Small intestine (tissue), 16 donors: Measurements from ENCODE around the gene LSM7. TPM values are rescaled to one million over a fixed set of nuclear protein-coding genes. Genes with fewer than 3 reads are reported as not detected.

Experiments used
- DNase-seq, 2 donors: peaks; one replicate each; pipeline versions ENCODE4 v3.0.0 to v3.0.0-alpha.2; 2013
- FAIRE-seq: peaks from 2 replicates; lab custom pipeline; 2012; peaks lifted over from hg19 to GRCh38; lab: Jason Lieb, UNC
- H3K27ac ChIP-seq, 3 donors: one replicate each; pipeline ENCODE4 v1.5.1; 2013; ENCODE audit warnings: low read length in 2 of 3, mild to moderate bottlenecking in 2 of 3, control low read depth in 1 of 3, inconsistent platforms in 1 of 3, low read depth in 1 of 3, moderate library complexity in 1 of 3
- H3K27me3 ChIP-seq, 3 donors: one replicate each; pipeline ENCODE4 v1.6.1; 2013; ENCODE audit warnings: low read length in 3 of 3, inconsistent platforms in 1 of 3; ENCODE audit not compliant: control insufficient read depth in 3 of 3, insufficient read depth in 3 of 3
- H3K36me3 ChIP-seq, 3 donors: one replicate each; pipeline ENCODE4 v1.6.1; 2013; ENCODE audit warnings: low read length in 3 of 3, inconsistent platforms in 1 of 3, low read depth in 1 of 3, mild to moderate bottlenecking in 1 of 3, moderate library complexity in 1 of 3; ENCODE audit not compliant: control insufficient read depth in 3 of 3, insufficient read depth in 2 of 3
- H3K4me1 ChIP-seq, 3 donors: one replicate each; pipeline ENCODE4 v1.6.1; 2013; ENCODE audit warnings: low read length in 2 of 3, inconsistent platforms in 1 of 3, low read depth in 1 of 3, mild to moderate bottlenecking in 1 of 3, moderate library complexity in 1 of 3; ENCODE audit not compliant: control insufficient read depth in 3 of 3, insufficient read depth in 2 of 3
- H3K4me3 ChIP-seq, 3 donors: one replicate each; pipeline ENCODE4 v1.5.1; 2013; ENCODE audit warnings: low read length in 3 of 3, control low read depth in 1 of 3, inconsistent platforms in 1 of 3, low read depth in 1 of 3, mild to moderate bottlenecking in 1 of 3, moderate library complexity in 1 of 3
- H3K9me3 ChIP-seq, 2 donors: one replicate each; pipeline ENCODE4 v1.6.1; 2013; ENCODE audit warnings: low read depth in 1 of 2, low read length in 1 of 2; ENCODE audit not compliant: control insufficient read depth in 2 of 2, insufficient read depth in 1 of 2
- WGBS, 3 donors: extraction: QIAGEN DNeasy Blood & Tissue Kit; methylation state at CpG; one replicate each; pipeline ENCODE4 v1.1.7; 2013; 5-methylcytosine and 5-hydroxymethylcytosine counted together
- long read RNA-seq, 10 donors: transcript quantifications; one replicate each; lab custom pipeline, GENCODE V29; 2026
- polyA plus RNA-seq, 4 donors: library from polyadenylated mRNA; stranded (reverse) in 3 of 4; unstranded in 1 of 4; fragments of 200-250 nt in 3 of 4; fragments of 120-200 nt in 1 of 4; gene quantifications; one replicate each; pipeline versions ENCODE4 v1.2.1 to v1.2.3, GENCODE V29; 2013
- donor health status: healthy with polysubstance abuse.
- donor health status: control.
- donor health status: control.
- donor health status: Bipolar disorder and iron deficiency.
- donor health status: healthy.

LSM7 gene
- 100 to 1,000 TPM; 145 to 471 (median 283) TPM for polyA plus RNA-seq
- long read RNA-seq, donor 1, result 0 reads
- long read RNA-seq, donor 2, transcript LSM7-204 (3 exons, 575 nt), result minor isoform, 5 of 36 reads
- long read RNA-seq, donor 2, transcript LSM7-201 (4 exons, 529 nt), result major isoform, 24 of 36 reads
- long read RNA-seq, donor 2, partial matches to known transcripts, result 0 of 36 reads
- long read RNA-seq, donor 2, other reads (novel, unspliced or antisense), result 0 of 36 reads
- long read RNA-seq, donor 3, transcript LSM7-203 (4 exons, 512 nt), result minor isoform, 9 of 75 reads
- long read RNA-seq, donor 3, transcript LSM7-201 (4 exons, 529 nt), result major isoform, 32 of 75 reads
- long read RNA-seq, donor 3, transcript LSM7-206 (2 exons, 710 nt), result minor isoform, 14 of 75 reads
- long read RNA-seq, donor 3, transcript LSM7-204 (3 exons, 575 nt), result minor isoform, 12 of 75 reads
- long read RNA-seq, donor 3, partial matches to known transcripts, result 6 of 75 reads
- long read RNA-seq, donor 3, other reads (novel, unspliced or antisense), result 0 of 75 reads
- long read RNA-seq, donor 4, partial matches to known transcripts, result 0 of 4 reads
- long read RNA-seq, donor 4, other reads (novel, unspliced or antisense), result 0 of 4 reads
- long read RNA-seq, donor 5, transcript LSM7-201 (4 exons, 529 nt), result major isoform, 12 of 22 reads
- long read RNA-seq, donor 5, partial matches to known transcripts, result 0 of 22 reads
- long read RNA-seq, donor 5, other reads (novel, unspliced or antisense), result 0 of 22 reads
- long read RNA-seq, donor 6, transcript LSM7-201 (4 exons, 529 nt), result major isoform, 37 of 64 reads
- long read RNA-seq, donor 6, transcript LSM7-203 (4 exons, 512 nt), result minor isoform, 9 of 64 reads
- long read RNA-seq, donor 6, transcript LSM7-204 (3 exons, 575 nt), result minor isoform, 9 of 64 reads
- long read RNA-seq, donor 6, partial matches to known transcripts, result 8 of 64 reads
- long read RNA-seq, donor 6, other reads (novel, unspliced or antisense), result 0 of 64 reads
- long read RNA-seq, donor 7, transcript LSM7-204 (3 exons, 575 nt), result minor isoform, 10 of 100 reads
- long read RNA-seq, donor 7, transcript LSM7-201 (4 exons, 529 nt), result major isoform, 72 of 100 reads
- long read RNA-seq, donor 7, transcript LSM7-203 (4 exons, 512 nt), result minor isoform, 14 of 100 reads
- long read RNA-seq, donor 7, partial matches to known transcripts, result 0 of 100 reads
- long read RNA-seq, donor 7, other reads (novel, unspliced or antisense), result 0 of 100 reads
- long read RNA-seq, donor 8, transcript LSM7-201 (4 exons, 529 nt), result major isoform, 6 of 7 reads
- long read RNA-seq, donor 8, partial matches to known transcripts, result 0 of 7 reads
- long read RNA-seq, donor 8, other reads (novel, unspliced or antisense), result 0 of 7 reads
- long read RNA-seq, donor 9, transcript LSM7-201 (4 exons, 529 nt), result major isoform, 9 of 18 reads
- long read RNA-seq, donor 9, partial matches to known transcripts, result 0 of 18 reads
- long read RNA-seq, donor 9, other reads (novel, unspliced or antisense), result 0 of 18 reads
- long read RNA-seq, donor 10, transcript LSM7-204 (3 exons, 575 nt), result minor isoform, 14 of 87 reads
- long read RNA-seq, donor 10, transcript LSM7-206 (2 exons, 710 nt), result minor isoform, 8 of 87 reads
- long read RNA-seq, donor 10, transcript LSM7-203 (4 exons, 512 nt), result minor isoform, 7 of 87 reads
- long read RNA-seq, donor 10, transcript LSM7-201 (4 exons, 529 nt), result major isoform, 52 of 87 reads
- long read RNA-seq, donor 10, partial matches to known transcripts, result 6 of 87 reads
- long read RNA-seq, donor 10, other reads (novel, unspliced or antisense), result 0 of 87 reads

GRCh38 chr19:2328401-2329148, at the start of gene LSM7, which contains the start of gene SPPL2B:
Gene LSM7 (minus strand): TSS chr19:2328586. CDS start chr19:2328566, 20 bp downstream.
Gene SPPL2B (plus strand): TSS chr19:2328684. CDS start chr19:2328710, 26 bp downstream.
- Histone ChIP-seq H3K4me3 (peak within 1 kb of the TSS; percentile 86 to 94 (median 92)), H3K4me1 (peaks cover 2 to 50% (median 5%) of the 10 kb centered on the region in 3 donors), H3K27me3 (no peaks in the 10 kb centered on the region), H3K36me3 (peaks cover 3 to 55% (median 5%) of the 10 kb centered on the region in 3 donors), H3K9me3 (no peaks in the 10 kb centered on the region), H3K27ac (peak within 1 kb of the TSS; percentile 92 to 97 (median 96))
- DNase-seq (peak; percentile 89 to 97), FAIRE-seq (no peak)
- WGBS, 3 donors, result 0% methylated on average over 85 to 89 of the region's 89 CpGs

GRCh38 chr19:2376784-2377519, 48.6 kb upstream of the LSM7 start:
- 25 to 67% (median 56%) methylated on average over 15 of the region's 15 CpGs for WGBS, 3 donors
- no peak overlapping the region for H3K4me3 ChIP-seq
- H3K9me3 ChIP-seq, result peaks cover 0 to 15% of the 10 kb centered on the region in 2 donors
- H3K4me1 ChIP-seq, result no peaks in the 10 kb centered on the region
- no peak for FAIRE-seq
- no peak overlapping the region for H3K27ac ChIP-seq
- no peak for DNase-seq
- H3K27me3 ChIP-seq, result peaks cover 0 to 8% (median 0%) of the 10 kb centered on the region in 3 donors
- H3K36me3 ChIP-seq, result no peaks in the 10 kb centered on the region

GRCh38 chr19:2375353-2376121, 47.2 kb upstream of the LSM7 start:
- FAIRE-seq, result no peak
- peaks cover 0 to 11% of the 10 kb centered on the region in 2 donors for H3K9me3 ChIP-seq
- no peaks in the 10 kb centered on the region for H3K4me1 ChIP-seq
- no peak overlapping the region for H3K4me3 ChIP-seq
- H3K27ac ChIP-seq, result no peak overlapping the region
- no peaks in the 10 kb centered on the region for H3K36me3 ChIP-seq
- 81 to 84% (median 82%) methylated on average over 7 of the region's 7 CpGs for WGBS, 3 donors
- no peak for DNase-seq
- H3K27me3 ChIP-seq, result peaks cover 0 to 4% (median 0%) of the 10 kb centered on the region in 3 donors

DNA sequence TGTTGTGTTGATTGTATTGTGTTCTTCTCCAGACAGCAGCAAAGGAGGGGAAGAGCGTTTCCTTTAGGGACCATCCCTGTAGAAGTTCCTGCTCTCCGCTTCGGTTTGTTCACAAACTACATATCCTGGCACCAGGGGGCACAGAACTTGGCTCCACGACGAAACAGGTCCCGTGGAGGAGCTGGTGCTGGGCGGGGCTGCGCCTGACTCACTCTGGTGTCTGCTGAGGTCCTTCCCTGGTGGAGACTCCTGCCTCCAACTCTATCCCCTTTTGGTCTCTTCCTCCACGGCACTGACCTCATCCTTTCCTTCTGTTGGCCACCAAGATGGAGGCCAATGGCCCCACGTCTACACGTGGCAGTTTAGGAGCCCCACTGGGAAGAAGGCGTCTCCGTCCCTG, 46.4 kb upstream of the LSM7 start:
- Histone ChIP-seq H3K27me3 (peaks cover 0 to 4% (median 0%) of the 10 kb centered on the region in 3 donors), H3K27ac (no peak overlapping the region), H3K9me3 (peaks cover 0 to 7% of the 10 kb centered on the region in 2 donors), H3K4me3 (no peak overlapping the region), H3K4me1 (no peaks in the 10 kb centered on the region), H3K36me3 (no peaks in the 10 kb centered on the region)
- no peak for DNase-seq
- no peak for FAIRE-seq
- 81 to 89% (median 82%) methylated on average over 13 of the region's 13 CpGs for WGBS, 3 donors

DNA sequence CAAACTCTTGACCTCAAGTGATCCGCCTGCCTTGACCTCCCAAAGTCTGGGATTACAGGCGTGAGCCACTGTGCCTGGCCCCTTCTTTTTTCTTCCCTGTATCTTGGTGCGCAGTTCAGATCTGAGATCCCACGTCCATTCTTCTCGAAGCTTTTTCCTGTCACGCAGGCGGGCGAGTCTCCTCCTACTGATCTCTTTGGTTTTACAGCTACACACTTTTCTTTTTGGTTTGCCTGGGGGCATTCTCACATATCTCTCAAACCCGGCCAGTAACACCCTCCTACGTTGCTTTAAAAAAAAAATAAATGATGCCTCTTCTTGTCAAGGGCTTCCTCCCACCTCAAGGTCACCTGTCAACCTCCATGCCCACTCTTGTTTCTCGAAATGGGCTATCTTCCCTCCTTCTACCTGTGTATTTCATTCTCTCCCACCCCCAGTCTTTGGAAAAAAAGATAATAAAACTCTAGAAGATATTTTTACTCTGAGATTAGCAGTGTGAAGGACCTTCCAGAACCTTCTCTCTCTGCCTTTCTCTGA, 43.8 kb upstream of the LSM7 start:
- FAIRE-seq (no peak), DNase-seq (no peak)
- no peak overlapping the region for H3K4me3 ChIP-seq
- H3K36me3 ChIP-seq, result no peaks in the 10 kb centered on the region
- peaks cover 0 to 6% of the 10 kb centered on the region in 2 donors for H3K9me3 ChIP-seq
- H3K4me1 ChIP-seq, result no peaks in the 10 kb centered on the region
- 65 to 68% (median 67%) methylated on average over 11 of the region's 11 CpGs for WGBS, 3 donors
- peaks cover 0 to 4% (median 2%) of the 10 kb centered on the region in 3 donors for H3K27me3 ChIP-seq
- H3K27ac ChIP-seq, result no peak overlapping the region

DNA sequence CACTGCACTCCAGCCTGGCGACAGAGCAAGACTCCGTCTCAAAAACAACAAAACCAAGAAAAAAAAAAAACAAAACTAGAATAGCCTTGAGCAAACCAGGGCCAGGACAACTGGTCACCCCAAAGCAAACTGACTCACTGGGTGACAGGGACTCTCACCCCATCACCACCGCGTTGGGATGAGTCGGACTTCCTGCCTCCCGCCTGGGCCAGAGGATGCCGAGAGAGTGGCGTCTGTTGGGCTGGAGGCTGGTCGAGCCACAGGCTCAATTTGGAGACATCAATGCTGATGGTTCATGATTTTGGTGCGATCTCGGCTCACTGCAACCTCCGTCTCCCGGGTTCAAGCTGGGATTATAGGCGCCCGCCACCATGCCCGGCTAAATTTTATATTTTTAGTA, 43.3 kb upstream of the LSM7 start:
- DNase-seq (no peak), FAIRE-seq (no peak)
- Histone ChIP-seq H3K4me1 (no peaks in the 10 kb centered on the region), H3K4me3 (no peak overlapping the region), H3K27me3 (peaks cover 0 to 7% (median 2%) of the 10 kb centered on the region in 3 donors), H3K9me3 (peaks cover 0 to 9% of the 10 kb centered on the region in 2 donors), H3K27ac (no peak overlapping the region), H3K36me3 (no peaks in the 10 kb centered on the region)
- 80 to 87% (median 86%) methylated on average over 16 of the region's 16 CpGs for WGBS, 3 donors
